HG03575 (cell line): ENCODE data around the gene EIF3A.
A peak's percentile ranks its signal among the peaks of the same experiment; 100 is the strongest.
"Not testable (repeated sequence)": the region's sequence is repeated elsewhere in the genome, so short reads cannot be mapped to it uniquely, and the experiment has no call there.

ENCODE experiments used
- ATAC-seq: cut with Tn5 transposase; IDR thresholded peaks from one replicate; pipeline ENCODE4 v1.9.1; 2021; ENCODE audit not compliant: unreplicated experiment, insufficient number of reproducible peaks, low FRiP score; ENCODE audit errors: extremely low read depth

EIF3A gene, protein sequence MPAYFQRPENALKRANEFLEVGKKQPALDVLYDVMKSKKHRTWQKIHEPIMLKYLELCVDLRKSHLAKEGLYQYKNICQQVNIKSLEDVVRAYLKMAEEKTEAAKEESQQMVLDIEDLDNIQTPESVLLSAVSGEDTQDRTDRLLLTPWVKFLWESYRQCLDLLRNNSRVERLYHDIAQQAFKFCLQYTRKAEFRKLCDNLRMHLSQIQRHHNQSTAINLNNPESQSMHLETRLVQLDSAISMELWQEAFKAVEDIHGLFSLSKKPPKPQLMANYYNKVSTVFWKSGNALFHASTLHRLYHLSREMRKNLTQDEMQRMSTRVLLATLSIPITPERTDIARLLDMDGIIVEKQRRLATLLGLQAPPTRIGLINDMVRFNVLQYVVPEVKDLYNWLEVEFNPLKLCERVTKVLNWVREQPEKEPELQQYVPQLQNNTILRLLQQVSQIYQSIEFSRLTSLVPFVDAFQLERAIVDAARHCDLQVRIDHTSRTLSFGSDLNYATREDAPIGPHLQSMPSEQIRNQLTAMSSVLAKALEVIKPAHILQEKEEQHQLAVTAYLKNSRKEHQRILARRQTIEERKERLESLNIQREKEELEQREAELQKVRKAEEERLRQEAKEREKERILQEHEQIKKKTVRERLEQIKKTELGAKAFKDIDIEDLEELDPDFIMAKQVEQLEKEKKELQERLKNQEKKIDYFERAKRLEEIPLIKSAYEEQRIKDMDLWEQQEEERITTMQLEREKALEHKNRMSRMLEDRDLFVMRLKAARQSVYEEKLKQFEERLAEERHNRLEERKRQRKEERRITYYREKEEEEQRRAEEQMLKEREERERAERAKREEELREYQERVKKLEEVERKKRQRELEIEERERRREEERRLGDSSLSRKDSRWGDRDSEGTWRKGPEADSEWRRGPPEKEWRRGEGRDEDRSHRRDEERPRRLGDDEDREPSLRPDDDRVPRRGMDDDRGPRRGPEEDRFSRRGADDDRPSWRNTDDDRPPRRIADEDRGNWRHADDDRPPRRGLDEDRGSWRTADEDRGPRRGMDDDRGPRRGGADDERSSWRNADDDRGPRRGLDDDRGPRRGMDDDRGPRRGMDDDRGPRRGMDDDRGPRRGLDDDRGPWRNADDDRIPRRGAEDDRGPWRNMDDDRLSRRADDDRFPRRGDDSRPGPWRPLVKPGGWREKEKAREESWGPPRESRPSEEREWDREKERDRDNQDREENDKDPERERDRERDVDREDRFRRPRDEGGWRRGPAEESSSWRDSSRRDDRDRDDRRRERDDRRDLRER (N-terminal part only)

DNA sequence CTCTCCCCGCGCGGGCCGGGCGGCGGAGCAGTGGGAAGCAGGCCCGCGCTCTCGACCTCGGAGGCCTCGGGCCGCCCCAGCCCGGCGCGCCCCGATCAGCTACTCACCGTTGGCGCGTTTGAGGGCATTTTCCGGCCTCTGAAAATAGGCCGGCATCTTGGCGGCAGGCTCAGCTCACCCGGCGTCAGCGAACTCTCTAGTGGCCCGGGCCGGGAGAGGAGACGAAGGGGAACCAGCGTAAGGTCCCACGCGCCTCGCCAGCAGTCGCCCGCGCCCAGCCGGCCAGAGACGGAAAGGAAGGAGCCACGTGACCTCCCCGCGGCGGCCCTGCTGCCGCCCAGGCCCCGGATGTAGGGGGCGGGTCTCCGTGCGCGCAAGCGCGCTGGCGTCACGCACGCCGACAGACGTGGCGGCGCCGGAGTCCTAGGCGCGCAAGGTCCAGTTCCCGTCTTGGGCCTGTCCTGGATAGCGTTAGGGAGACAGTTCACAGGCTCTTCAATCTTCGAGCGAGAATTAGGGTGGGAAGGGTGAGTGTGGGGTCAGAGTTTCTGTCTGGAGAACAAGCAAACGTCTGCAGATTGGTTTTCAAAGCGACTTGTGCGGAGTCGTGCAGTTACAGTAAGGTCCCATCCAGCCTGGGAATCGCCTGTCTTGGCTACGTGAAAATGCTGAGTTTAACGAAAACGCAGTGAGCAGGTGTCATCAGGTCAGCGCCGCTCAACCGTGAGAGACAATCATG, at the start of gene EIF3A:
TSS of gene EIF3A (minus strand) at position 297 of the 739 bp plus-strand sequence. CDS start at position 156, 141 bp downstream.
- peak; percentile 39 for ATAC-seq

DNA sequence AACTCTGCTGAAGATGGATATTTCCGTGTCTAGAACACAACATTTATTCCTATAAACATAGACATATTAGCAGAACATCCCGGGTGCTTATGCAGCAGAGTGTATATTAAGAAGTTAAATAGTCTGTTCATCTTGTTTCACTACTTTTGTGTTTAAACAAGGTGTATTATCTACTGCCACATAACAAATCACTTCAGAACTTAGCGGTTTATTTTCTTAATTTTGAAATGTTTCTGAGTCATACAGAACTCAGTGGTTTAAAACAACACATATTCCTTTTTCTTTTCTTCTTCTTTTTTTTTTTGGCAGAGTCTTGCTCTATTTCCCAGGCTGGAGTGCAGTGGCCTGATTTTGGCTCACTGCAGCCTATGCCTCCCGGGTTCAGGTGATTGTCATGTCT, 49.1 kb upstream of the EIF3A start:
- ATAC-seq, result no peak

DNA sequence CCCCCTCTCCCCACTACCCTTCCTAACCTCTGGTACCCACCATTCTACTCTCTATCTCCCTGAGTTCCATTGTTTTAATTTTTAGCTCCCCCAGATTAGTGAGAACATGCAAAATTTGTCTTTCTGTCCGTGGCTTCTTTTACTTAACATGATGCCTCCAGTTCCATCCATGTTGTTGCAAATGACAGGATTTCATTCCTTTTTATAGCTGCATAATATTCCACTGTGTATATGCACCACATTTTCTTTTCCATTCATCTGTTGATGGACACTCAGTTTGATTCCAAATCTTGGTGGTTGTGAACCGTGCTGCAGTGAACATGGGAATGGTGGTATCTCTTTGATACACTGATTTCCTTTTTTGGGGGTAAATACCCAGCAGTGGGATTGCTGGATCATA, 45.3 kb upstream of the EIF3A start:
- no peak for ATAC-seq

- no peak for ATAC-seq
Observed at GRCh38 chr10:119120875-119121274, 40.3 kb upstream of the EIF3A start.

- peak; percentile 94 for ATAC-seq
Observed at GRCh38 chr10:119120413-119120867, 39.8 kb upstream of the EIF3A start.

DNA sequence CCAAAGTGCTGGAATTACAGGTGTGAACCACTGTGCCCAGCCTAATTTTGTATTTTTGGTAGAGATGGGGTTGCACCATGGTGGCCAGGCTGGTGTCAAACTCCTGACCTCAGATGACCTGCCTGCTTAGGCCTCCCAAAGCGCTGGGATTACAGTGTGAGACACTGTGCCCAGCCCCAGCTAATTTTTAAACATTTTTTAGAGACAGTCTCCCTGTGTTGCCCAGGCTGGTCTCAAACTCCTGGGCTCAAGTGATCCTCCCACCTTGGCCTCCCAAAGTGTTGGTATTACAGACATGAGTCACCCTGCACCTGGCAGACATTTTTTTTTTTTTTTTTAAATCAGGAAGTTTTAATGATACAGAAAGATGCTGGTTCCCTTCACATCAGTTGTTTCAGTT, 38.8 kb upstream of the EIF3A start:
- ATAC-seq, result no peak

- ATAC-seq, result no peak
Observed at GRCh38 chr10:119118231-119118630, 37.6 kb upstream of the EIF3A start.

- ATAC-seq, result no peak
Observed at GRCh38 chr10:119116326-119116951, 35.8 kb upstream of the EIF3A start.

- no peak for ATAC-seq
Observed at GRCh38 chr10:119115926-119116325, 35.3 kb upstream of the EIF3A start.

DNA sequence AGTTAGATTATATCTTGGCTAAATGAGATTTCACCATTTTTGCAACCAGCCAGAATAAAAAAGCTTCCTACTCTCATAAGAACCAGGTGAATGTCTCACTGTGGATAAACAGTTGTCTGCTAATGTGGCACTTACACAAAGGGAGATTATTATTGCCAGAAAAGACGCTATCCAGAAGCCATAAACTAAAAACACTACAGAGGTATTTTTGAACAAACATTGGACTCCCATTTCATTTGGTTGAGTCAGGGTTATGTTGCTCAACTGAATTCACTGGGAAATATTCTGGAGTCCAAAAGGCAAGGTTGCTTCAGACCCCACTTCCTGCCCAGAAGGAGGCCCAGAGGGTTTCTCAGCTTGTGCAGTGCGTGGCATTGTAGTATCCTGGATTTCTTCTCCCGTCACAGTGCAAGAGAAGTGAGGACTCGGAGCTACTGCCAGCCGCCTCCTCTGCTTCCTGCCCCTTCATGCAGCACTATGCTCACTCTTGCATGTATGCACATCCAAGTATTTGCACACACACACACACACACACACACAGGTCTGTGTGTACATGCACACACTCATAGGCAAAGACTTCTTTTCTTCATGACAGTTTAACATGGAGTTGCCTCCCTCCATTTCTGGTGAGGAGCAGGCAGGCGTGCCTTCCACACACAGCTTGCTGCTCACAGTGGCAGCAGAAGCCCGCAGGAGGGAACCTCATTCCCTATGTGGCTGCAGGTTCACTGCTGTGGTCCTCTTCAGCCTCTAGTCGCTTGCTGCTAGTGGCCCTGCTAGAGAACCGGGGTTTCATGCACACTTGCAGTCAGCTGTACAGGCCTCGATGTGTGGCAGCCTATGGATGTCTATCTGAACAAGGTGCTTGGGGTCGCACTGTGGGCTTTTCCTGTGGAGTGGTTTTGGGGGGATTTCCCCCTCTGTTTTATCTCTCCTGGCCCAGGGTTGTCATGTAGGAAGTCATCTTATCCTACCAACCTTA, 33.4 kb upstream of the EIF3A start:
- no peak for ATAC-seq

GRCh38 chr10:119112056-119112455, 31.4 kb upstream of the EIF3A start:
- no peak for ATAC-seq

DNA sequence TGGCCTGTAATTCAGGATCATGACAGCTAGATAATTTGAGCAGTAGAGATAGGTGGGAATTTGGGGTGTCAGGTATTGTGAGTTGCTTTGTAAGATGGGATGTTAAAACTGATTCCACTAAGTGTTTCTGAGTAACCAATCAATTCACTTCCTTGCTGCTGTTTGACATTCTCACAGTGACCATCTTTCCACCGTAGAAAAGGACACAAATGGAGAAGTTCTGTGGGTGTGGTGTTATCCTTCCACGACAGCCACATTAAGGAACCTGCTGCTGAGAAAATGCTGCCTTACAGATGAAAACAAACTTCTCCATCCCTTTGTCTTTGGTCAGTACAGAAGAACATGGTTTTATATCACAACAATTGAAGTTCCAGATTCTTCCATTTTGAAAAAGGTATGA, 27.2 kb upstream of the EIF3A start:
- not testable (repeated sequence) for ATAC-seq

GRCh38 chr10:119107106-119107505, 26.5 kb upstream of the EIF3A start:
- ATAC-seq, result not testable (repeated sequence)

- not testable (repeated sequence) for ATAC-seq
Observed at GRCh38 chr10:119105899-119106298, 25.3 kb upstream of the EIF3A start.

DNA sequence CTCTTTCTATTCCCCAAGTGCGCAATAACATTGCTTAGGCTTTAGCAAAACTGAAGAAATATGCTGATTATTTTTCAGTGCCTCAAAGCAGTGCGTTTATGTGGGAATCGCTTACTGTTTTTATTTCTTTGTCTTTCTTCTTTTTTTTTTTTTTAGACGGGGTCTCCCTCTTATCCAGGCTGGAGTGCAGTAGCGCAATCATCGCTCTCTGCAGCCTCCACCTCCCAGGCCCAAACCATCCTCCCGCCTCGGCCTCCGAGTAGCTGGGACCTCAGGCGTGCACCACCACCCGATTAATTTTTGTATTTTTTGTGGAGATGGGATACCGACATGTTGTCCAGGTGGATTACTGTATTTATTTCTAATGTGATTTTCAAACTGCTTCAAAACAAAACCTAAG, 24.5 kb upstream of the EIF3A start:
- no peak for ATAC-seq

DNA sequence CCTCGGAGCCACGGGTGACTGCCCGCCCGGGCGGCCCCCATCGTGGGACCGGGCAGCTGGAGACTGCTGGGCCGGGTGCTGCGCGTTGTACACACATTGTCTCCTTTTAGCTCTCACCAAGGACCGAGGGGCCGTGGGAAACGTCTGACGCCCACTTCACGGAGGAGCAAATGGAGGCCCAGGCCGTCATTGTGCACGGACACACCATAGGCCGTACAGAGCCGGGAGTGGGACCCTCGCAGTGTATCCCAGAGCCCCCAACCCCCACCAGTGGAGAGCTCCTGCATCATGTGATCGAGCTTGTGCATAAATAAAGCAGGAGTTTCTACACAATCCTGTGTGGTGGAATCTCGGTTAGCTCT, 24.0 kb upstream of the EIF3A start:
- ATAC-seq, result no peak
